ENCODE measurements around the gene TBC1D4.
"Not testable (repeated sequence)": the region's sequence is repeated elsewhere in the genome, so short reads cannot be mapped to it uniquely, and the experiment has no call there.

The TBC1D4 gene

GRCh38 chr13:75318138-75318833, 163.7 kb downstream of the TBC1D4 start:
- DNase-seq = no peak

GRCh38 chr13:75316427-75316826, 165.5 kb downstream of the TBC1D4 start:
- DNase-seq = no peak

GRCh38 chr13:75312884-75313520, 169.0 kb downstream of the TBC1D4 start:
- DNase-seq = peak in 1 of 2 donors; percentile 15

- no peak for DNase-seq
Measured at GRCh38 chr13:75309981-75310580, 171.9 kb downstream of the TBC1D4 start.

GRCh38 chr13:75308222-75308621, 173.7 kb downstream of the TBC1D4 start:
- DNase-seq = no peak

- DNase-seq = no peak
Measured at GRCh38 chr13:75307370-75307949, 174.5 kb downstream of the TBC1D4 start.

- not testable (repeated sequence) for DNase-seq
Measured at GRCh38 chr13:75306967-75307366, 175.0 kb downstream of the TBC1D4 start.

GRCh38 chr13:75305059-75305458, 176.9 kb downstream of the TBC1D4 start:
- no peak for DNase-seq

- DNase-seq = no peak
Measured at GRCh38 chr13:75303263-75303662, 178.7 kb downstream of the TBC1D4 start.

- no peak for DNase-seq
Measured at GRCh38 chr13:75302071-75302698, 179.8 kb downstream of the TBC1D4 start.

GRCh38 chr13:75299913-75300862, 181.8 kb downstream of the TBC1D4 start:
- DNase-seq = no peak

- no peak for DNase-seq
Measured at GRCh38 chr13:75299246-75299645, 182.7 kb downstream of the TBC1D4 start.

- no peak for DNase-seq
Measured at GRCh38 chr13:75296641-75297040, 185.3 kb downstream of the TBC1D4 start.

GRCh38 chr13:75295201-75295600, 186.8 kb downstream of the TBC1D4 start:
- DNase-seq = no peak

GRCh38 chr13:75294110-75294509, 187.9 kb downstream of the TBC1D4 start:
- no peak for DNase-seq

- no peak for DNase-seq
Measured at GRCh38 chr13:75285310-75285709, 196.7 kb downstream of the TBC1D4 start.

- DNase-seq = no peak
Measured at GRCh38 chr13:75279834-75280369, 202.1 kb downstream of the TBC1D4 start.

GRCh38 chr13:75273695-75274094, 208.3 kb downstream of the TBC1D4 start:
- DNase-seq = not testable (repeated sequence)

GRCh38 chr13:75271846-75272245, 210.1 kb downstream of the TBC1D4 start:
- no peak for DNase-seq

- DNase-seq = not testable (repeated sequence)
Measured at GRCh38 chr13:75268481-75268880, 213.5 kb downstream of the TBC1D4 start.

- DNase-seq = no peak
Measured at GRCh38 chr13:75264611-75265010, 217.4 kb downstream of the TBC1D4 start.

All from CD4-positive, alpha-beta T cell treated with Interleukin-4 for 1 hour (primary cell).